ENCODE measurements around the gene SLC13A4. TPM values are rescaled to one million over a fixed set of nuclear protein-coding genes. Genes with fewer than 3 reads are reported as not detected.

SLC13A4 gene
- total RNA-seq, 1 donor from 2014 or later = not detected

DNA sequence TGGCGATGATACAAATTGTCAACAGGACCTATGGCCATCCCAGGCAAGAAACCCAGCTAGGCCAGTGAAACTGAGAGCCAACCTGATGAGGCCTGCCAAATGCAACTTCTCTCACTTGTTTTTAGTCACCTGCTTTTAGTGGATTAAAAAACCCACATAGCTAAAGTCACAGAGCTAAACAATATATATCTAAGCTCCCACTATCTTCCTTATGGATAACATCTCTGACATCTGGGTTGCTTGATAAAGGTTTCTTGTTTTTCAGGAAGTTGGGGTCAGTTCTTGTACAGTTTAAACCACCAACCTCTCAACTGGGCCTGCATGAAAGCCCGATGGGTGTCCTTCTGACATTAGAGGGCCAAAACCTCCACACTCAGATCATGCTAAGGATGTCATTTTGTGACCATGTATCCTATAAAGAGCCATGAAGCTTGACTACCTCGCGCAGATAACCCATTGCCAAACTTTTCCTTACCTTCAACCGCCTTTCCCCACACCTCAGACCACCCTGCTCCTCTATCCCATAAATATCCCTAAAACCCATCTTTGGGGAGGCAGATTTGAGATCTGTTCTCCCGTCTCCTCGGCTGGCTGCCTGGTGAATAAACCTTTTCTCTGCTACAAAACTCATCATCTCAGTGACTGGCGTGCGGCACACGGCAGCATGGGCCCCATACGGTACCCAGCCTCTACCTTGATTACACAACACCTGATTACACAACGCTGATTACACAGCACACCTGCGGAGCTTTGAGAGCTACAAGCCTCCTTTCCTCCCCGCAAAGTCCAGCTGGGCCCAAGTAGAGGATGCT, 66.5 kb downstream of the SLC13A4 start:
- H3K36me3 ChIP-seq = no peaks in the 10 kb centered on the region
- no peaks in the 10 kb centered on the region for H3K9me3 ChIP-seq
- no peak for DNase-seq (ENCODE audit: extremely low spot score in 2 of 2)
- no peak for TF ChIP-seq POLR2A (IDR thresholded peaks at IDR 0.05)
- TF ChIP-seq POLR2AphosphoS5 (IDR thresholded peaks at IDR 0.05; ENCODE audit: insufficient read depth in 1 of 2, low read depth in 1 of 2) = no peak
- TF ChIP-seq, protein P1, sequence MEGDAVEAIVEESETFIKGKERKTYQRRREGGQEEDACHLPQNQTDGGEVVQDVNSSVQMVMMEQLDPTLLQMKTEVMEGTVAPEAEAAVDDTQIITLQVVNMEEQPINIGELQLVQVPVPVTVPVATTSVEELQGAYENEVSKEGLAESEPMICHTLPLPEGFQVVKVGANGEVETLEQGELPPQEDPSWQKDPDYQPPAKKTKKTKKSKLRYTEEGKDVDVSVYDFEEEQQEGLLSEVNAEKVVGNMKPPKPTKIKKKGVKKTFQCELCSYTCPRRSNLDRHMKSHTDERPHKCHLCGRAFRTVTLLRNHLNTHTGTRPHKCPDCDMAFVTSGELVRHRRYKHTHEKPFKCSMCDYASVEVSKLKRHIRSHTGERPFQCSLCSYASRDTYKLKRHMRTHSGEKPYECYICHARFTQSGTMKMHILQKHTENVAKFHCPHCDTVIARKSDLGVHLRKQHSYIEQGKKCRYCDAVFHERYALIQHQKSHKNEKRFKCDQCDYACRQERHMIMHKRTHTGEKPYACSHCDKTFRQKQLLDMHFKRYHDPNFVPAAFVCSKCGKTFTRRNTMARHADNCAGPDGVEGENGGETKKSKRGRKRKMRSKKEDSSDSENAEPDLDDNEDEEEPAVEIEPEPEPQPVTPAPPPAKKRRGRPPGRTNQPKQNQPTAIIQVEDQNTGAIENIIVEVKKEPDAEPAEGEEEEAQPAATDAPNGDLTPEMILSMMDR (IDR thresholded peaks at IDR 0.05) = no peak
- peaks cover 30% of the 10 kb centered on the region for H3K4me1 ChIP-seq
- H3K27me3 ChIP-seq = no peaks in the 10 kb centered on the region
- peak overlapping the region; percentile 86 for H3K27ac ChIP-seq
- intact Hi-C loops (cut with DNase I) = loop anchor here (10.0 kb wide), 1 partner anchor 343 kb away; no protein-coding TSS in a partner anchor
- peak overlapping the region; percentile 91 to 96 for H3K4me3 ChIP-seq

DNA sequence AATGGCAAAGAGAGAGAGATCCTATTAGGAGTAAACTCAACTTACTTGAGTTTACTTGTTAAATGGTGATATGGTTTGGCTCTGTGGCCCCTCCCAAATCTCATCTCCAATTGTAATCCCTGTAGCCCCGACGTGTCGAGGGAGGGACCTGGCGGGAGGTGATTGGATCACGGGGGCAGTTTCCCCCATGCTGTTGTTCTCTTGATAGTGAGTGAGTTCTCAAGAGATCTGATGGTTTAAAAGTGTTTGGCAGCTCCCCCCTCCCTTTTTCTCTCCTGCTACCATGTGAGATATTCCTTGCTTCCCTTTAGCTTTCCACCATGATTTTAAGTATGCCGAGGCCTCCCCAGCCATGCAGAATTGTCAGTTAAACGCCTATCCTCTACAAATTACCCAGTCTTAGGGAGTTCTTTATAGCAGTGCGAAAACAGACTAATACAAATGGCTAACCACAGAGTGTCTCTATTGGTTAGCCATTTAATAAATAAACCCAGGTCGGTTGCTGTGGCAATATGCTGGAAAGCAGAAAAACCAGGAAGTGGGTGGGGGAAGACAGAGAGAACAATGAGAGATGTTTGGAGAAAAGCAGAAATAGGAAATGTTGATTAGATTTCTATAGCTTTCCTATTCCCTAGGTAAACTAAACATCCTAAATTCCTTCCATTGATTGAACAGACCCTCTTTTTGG, 68.7 kb downstream of the SLC13A4 start:
- Histone ChIP-seq H3K27me3 (no peaks in the 10 kb centered on the region), H3K9me3 (no peaks in the 10 kb centered on the region), H3K4me1 (peaks cover 19% of the 10 kb centered on the region), H3K4me3 (no peak overlapping the region), H3K36me3 (no peaks in the 10 kb centered on the region), H3K27ac (no peak overlapping the region)
- intact Hi-C loops (cut with DNase I) = no loop called here
- DNase-seq (ENCODE audit: extremely low spot score in 2 of 2) = no peak
- TF ChIP-seq POLR2AphosphoS5 (IDR thresholded peaks at IDR 0.05; ENCODE audit: insufficient read depth in 1 of 2, low read depth in 1 of 2) (no peak), POLR2A (IDR thresholded peaks at IDR 0.05) (no peak)
- TF ChIP-seq, protein P1 (IDR thresholded peaks at IDR 0.05) = no peak

DNA sequence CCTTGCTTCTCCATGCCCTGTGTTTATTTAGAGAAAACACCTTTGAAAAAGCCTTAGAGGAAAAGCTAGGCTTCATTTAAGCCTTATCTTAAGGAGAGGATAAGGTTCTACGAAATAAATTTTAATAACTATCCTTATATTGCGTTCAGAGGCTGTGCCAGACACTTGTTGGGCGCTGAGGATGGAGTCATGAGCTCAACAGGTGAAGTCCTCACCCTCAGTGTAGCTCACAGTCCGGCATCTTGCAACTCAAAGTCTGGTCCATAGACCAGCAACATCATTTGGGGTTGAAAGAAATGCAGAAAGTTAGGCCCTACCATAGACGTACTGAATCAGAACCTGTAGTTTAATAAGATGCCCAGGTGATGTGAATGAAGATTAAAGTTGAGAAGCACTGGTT, 69.4 kb downstream of the SLC13A4 start:
- Histone ChIP-seq H3K9me3 (no peaks in the 10 kb centered on the region), H3K4me3 (no peak overlapping the region), H3K27ac (no peak overlapping the region), H3K4me1 (peaks cover 12% of the 10 kb centered on the region), H3K27me3 (no peaks in the 10 kb centered on the region), H3K36me3 (no peaks in the 10 kb centered on the region)
- TF ChIP-seq POLR2A (IDR thresholded peaks at IDR 0.05) = no peak
- no peak for TF ChIP-seq POLR2AphosphoS5 (IDR thresholded peaks at IDR 0.05; ENCODE audit: insufficient read depth in 1 of 2, low read depth in 1 of 2)
- TF ChIP-seq, protein P1 (IDR thresholded peaks at IDR 0.05) = no peak
- intact Hi-C loops (cut with DNase I) = no loop called here
- DNase-seq (ENCODE audit: extremely low spot score in 2 of 2) = no peak

DNA sequence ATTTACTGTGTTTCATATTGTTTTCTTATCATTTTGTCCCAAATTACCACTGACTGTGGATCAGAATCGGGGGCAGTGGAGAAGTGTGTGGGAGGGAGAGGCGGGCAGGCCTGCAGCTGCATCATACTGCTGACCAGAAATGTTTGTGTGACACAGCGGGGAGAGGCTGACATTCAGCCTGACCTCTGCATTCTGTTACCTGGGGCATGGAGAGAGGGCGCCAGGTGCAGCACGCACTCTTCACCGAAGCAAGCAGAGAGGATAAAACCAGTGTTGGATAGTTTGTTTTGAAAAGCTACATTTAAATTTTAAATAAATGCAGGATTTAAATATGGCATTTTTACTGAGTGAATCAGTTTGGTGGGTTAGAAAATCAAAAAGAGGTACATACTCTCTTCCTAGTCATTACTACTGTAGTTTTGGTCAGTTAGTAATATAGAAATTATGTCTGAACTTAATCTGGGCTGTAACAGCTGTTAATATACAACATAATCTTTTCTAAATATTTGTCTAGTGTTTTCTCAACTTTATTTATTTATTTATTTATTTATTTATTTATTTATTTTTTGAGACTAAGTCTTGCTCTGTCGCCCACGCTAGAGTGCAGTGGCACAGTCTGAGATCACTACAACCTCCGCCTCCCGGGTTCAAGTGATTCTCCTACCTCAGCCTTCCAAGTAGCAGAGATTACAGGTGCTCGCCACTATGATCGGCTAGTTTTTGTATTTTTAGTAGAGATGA, 74.5 kb downstream of the SLC13A4 start:
- TF ChIP-seq POLR2AphosphoS5 (IDR thresholded peaks at IDR 0.05; ENCODE audit: insufficient read depth in 1 of 2, low read depth in 1 of 2) = no peak
- TF ChIP-seq, protein P1 (IDR thresholded peaks at IDR 0.05) = no peak
- TF ChIP-seq POLR2A (IDR thresholded peaks at IDR 0.05) = no peak
- no peak overlapping the region for H3K4me3 ChIP-seq
- H3K27ac ChIP-seq = no peak overlapping the region
- peaks cover 0 to 4% of the 10 kb centered on the region in 2 donors for H3K36me3 ChIP-seq
- no peaks in the 10 kb centered on the region for H3K9me3 ChIP-seq
- H3K27me3 ChIP-seq = no peaks in the 10 kb centered on the region
- no peaks in the 10 kb centered on the region for H3K4me1 ChIP-seq
- DNase-seq (ENCODE audit: extremely low spot score in 2 of 2) = no peak
- intact Hi-C loops (cut with DNase I) = no loop called here
